HTR-8/SVneo (cell line): ENCODE measurements around the gene TBCEL.
A peak's percentile ranks its signal among the peaks of the same experiment; 100 is the strongest.

Source experiments
- DNase-seq: peaks from one replicate; pipeline ENCODE4 v3.0.0; 2011; ENCODE audit warnings: low spot score, mixed read lengths; ENCODE audit not compliant: insufficient read length
- FAIRE-seq: peaks from 2 replicates; lab custom pipeline; 2011; peaks lifted over from hg19 to GRCh38; lab: Jason Lieb, UNC

TBCEL gene

DNA sequence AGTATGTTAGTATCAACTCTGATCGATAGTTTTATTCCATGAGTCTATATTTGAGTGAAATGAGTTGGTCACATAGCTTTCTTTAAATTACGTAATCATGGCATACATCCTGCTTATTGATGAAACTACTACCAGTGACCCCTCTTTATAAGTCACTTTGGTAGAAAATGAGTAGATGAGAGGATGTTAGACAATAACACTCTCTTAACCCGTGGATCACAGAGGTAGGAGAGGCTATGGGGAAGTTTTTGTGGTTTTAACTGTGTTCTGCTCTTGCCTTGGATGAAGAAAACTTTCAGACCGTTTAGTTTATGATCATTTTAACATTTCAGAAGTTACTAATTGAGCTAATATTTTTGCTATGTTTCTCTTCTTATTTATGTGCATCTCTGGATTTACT is 34.0 kb downstream of the TBCEL start:
- no peak for DNase-seq
- FAIRE-seq, result no peak

DNA sequence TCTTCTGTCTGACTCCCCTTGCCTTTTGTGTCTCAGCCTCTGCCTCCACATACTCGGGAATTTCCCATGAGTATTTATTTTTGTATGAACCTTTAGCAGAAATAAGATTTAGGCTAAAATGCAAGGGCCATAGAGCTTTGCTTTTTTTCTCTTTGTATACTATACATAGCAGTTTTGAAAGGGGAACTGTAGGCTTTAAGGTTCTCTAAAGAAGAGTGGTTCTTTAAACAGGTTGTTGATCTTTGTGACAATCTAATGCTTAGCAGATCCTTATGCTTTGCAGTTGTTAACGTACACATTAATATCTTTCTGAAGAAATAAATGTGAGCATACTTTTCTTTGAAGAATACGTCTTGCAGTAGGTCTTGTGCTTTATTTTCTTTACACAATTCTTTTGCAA is 35.0 kb downstream of the TBCEL start:
- no peak for FAIRE-seq
- DNase-seq, result no peak

DNA sequence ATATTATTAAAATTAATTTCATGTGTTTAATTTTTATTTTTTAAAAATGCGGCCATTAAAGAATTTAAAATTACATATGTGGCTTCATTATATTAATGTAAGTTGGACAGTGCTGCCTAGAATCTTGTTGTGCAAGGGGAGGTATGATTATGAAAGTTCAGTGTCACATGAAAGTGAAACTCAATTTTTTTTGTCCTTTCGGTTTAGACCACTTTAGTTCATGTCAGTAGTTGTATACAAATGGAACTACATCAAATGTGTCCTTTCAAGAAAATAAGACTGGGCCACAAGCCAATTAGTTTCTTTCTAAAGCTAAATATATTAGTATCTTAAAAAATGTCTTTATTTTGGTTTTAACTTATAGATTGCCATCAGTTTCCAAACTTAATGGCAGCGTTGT is 35.7 kb downstream of the TBCEL start:
- FAIRE-seq, result no peak

DNA sequence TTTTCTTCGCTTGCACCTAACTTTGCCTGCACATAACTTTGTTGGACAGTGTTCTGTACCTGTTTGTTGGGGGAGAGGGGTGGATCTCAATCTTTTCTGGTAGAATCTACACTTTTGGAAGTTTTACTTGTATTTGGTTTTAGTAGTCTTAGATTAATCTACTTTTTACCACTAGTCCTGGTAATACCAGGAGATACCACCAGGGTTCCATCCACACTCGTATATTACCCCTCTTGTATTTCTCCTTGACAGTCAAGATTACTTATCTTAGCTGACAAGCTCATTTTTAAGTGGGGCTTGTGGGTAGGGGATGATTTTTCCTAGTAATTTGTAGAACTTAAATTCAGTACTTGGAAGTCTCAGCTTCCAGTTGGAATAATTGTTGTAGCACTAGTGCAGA is 39.8 kb downstream of the TBCEL start:
- no peak for FAIRE-seq
- DNase-seq, result no peak

More for the DNA sequence above, 35.7 kb downstream of the TBCEL start:
- DNase-seq, result no peak

DNA sequence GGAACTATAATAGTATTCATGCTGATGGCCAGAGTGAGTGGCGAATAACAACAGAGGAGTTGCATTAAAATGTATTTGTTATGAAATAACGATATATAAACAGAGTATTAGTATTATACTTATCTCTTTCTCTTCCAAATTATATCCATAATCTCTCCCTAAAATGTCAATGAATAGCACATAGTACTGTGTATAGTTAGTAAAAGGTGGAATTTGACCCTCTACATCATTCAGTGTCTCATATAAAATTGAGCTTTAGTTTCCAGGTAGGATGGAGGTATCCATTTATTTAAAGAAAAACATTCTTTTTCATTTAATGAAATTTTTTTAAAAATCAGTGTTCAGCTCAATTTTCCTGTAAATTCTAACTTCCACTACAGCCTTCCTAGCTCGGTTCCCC is 42.7 kb downstream of the TBCEL start:
- no peak for FAIRE-seq
- DNase-seq, result no peak

DNA sequence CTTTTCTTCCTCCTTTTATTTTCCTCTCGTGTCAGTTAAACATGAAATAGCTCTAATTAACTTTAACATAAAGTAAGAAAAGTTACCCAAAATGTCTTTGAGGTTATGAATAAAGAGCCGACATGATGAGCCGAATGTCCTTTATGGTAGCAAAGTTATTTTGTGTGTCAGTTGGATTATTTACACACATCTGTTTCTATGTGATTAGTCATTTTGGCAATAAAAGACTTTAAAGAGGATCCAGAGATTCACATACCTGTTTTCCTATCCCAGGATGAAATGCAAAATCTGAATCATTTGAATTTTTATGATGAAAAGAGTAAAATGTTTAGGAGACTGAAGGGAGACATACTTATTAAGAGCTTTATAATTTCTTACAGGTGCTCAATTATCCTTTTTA is 43.1 kb downstream of the TBCEL start:
- FAIRE-seq (no peak), DNase-seq (no peak)

DNA sequence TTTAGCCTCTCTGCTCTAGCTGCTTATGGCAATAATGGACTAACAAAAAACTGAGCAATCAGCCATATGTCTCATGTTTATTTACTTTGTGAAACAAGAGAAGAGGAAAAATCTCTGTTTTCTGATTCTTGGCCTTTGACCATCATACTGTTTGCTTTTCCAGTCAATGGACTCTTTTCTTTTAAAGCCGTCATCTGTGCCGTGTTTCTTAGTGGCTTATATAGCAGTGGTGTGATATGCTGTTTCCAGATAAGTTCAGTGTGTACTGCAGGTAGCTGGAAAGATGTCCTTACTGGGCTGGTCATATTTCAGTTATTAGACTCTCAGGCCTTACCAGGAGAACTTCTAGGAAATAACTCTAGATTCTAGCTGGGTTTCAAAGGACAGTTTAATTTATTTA is 43.6 kb downstream of the TBCEL start:
- FAIRE-seq (no peak), DNase-seq (no peak)

DNA sequence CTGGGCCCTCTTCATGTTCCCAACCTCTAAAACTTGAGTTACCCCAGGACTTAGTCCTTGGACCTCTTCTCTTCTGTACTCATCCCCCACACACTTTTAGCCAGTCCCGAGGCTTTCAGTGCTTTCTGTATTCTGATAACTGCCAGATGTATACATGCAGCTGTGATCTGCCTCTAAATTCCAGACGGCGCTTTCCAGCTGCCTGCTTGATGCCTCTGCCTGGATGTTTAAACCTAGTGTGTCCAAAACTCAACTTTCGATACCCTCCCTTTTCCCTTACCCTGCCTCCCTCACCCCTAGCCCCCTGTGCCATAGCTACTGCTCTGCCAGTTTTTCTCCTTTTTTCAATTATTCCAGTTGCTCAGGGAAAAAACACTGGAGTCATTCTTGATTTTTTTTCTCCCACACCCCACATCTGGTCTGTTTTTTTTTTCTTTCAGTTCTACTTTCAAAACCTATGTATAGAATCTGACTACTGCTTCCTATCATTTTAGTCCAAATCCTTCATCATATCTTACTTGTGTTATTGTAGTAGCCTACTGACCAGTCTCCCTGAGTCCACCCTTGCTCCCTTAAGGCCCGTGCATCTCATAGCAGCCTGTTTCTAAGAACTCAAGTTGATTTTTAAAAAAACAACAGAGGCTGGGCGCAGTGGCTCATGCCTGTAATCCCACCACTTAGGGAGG is 44.2 kb downstream of the TBCEL start:
- DNase-seq, result no peak
- FAIRE-seq, result no peak

DNA sequence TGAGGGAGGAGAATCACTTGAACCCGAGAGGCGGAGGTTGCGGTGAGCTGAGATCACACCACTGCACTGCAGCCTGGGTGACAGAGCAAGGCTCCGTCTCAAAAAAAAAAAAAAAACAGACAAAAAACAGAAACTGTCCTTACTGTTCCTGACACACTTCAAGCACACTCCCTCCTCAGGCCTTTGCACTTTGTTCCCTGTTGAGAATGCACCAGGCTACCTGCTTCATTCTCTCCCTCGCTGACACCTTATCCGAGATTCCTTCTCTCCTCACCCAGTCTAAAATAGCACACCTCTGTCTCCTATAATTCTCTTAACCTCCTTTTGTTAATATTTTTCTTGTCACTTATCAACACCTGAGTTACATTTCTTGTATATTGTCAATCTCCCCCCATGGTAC is 44.9 kb downstream of the TBCEL start:
- no peak for FAIRE-seq
- no peak for DNase-seq

DNA sequence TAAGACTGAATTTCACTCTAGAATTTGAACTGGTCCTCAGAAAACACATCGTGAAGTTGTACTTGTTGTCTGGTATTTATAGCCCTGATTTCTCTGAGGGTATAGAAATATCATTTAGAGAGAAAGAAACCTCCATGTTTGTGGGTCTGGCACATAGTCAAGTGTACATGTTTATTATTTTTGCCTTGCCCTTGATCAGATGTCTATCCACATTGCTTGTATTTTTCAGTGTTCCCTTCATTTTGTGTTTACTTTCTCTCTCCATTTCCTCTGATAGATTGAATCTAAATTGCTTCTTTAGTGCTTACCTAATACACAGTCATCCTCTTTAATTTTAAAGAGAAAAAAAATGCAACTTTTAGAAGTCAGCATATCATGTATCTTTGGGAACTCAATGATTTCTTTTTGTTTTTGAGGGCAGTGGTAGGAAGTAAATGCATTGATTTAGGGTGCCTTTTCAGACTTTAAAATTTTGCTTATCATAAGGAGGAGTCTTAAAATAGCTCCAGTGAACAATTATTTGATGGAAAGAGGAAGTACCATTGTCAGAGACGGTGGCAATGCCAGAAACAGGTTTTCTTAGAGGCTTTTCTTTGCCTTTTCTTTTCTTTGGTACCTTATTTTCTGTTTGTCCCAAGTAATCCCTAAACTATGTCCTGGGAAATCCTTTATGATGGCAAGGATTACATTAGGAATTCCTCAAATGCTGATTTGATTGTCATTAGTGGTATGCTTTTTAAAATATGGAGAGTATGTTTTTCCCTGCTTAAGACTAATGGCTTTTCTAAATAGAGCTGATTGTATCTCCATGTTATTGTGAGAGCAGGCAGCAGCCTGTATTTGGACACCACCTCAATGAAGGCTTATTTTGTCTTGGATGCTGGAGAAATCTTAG is 47.3 kb downstream of the TBCEL start:
- no peak for DNase-seq
- FAIRE-seq, result no peak

DNA sequence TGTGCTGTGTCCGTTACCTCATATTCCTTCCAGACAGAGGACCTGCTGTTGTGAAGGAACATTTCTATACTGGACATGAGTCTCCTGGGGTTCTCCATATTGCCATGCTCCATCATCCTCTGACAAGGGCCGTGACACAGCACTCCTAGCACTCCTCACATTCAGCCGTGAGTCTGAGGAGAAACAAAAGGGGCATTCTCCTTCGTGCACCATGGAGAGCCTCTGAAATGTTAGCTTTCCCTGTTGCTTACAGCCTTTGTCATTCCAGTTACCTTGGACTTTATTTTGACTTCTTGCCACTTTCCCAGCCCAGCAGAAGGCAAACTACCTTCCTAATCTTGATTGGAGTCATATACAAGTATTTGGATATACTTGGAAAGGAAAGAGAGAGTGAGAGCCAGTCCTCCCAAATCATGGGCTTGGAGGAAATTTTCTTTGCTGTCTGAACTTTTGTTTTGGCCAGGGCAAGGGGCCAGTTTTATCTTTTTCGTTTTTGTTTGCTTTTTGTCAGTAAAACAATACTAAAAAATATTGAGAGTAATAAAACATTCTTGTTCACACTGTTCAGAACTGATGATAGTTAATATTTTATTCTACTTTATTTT is 48.0 kb downstream of the TBCEL start:
- FAIRE-seq, result no peak
- no peak for DNase-seq

DNA sequence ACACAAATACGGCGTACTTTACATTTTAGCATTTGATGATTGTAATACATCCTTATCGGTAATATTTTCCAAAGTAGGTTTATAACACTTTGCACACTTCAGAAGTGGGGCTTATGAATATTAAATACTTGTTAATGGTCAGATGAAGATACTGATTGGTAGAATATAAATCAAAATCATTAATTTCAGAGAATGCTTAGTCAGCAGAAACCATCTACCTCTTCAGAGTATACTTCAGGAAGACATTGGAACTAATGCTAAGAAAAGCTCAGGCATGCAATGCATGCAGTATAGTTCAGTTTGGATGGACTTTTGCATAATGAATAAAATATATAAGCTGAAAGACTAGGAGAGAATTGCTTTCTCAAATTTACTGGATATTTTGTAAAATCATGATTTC is 57.4 kb downstream of the TBCEL start:
- no peak for FAIRE-seq
- DNase-seq, result no peak

DNA sequence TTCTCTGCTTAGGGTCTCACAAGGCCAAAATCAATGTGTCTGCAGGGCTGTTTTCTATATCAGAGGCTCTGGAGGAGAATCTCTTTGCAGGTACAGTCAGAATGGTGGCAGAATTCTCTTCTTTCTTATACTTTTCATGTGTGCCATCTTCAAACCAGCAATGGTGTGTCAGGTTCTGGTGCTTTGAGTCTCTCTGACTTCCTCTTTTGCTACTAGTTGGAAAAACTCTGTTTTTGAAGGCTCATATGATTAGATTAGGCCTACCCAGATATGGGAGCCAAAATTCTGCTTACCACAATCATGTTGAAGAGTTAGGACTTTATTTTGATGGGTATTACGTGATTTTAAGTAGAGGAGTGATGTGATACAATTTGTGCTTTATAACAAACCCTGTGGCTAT is 58.3 kb downstream of the TBCEL start:
- no peak for FAIRE-seq
- DNase-seq, result no peak

DNA sequence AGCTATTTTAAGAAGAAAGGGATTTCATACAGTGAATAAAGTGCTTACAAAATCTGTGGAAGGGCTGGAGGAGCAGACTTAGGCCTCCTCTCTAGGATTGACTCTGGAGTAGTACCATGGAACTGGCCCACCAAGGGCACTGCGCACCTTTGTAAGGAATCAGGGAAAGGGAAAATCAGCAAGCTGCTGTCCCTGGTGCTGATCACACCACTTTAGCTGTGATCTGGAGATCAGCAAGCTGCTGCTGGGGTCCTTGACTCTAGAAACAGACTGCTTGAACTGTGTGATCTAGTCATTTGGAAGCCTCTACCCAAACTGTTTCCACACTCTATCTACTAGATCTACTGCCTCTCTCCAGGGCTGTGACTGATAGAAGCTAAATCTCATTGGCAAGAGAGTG is 58.8 kb downstream of the TBCEL start:
- FAIRE-seq (no peak), DNase-seq (no peak)

DNA sequence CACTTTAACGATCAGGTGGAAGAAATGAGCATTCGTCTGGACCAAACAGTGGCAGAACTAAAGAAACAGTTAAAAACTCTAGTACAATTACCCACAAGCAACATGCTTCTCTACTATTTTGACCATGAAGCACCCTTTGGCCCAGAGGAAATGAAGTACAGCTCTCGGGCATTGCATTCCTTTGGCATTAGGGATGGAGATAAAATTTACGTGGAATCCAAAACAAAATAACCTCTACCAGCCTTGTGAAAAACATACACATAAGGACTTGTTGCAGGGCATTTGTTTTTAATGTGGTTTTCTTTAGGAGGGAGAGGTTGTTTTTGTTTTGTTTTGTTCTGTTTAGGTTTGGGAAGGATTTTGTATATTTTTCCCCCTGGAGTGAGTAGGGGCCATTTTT is 63.0 kb downstream of the TBCEL start:
- DNase-seq (no peak), FAIRE-seq (no peak)

DNA sequence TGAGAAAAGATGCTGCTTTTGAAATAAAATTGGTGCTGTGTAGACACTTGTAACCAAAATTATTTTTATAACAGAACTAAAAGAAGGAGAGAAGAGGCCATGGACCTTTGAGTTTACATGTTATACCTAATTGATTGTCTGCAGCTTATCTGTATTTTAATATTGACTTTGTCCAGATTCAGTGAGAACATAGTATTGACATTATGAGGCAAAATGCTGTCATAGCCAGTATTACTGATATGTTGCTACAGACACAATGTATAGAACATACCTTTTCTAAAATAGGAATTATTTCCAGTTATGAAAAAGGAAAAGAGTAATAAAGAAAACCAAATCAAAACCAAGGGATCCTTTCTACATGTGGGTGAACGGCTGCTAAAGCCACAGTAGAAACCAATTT is 65.7 kb downstream of the TBCEL start:
- FAIRE-seq, result no peak
- no peak for DNase-seq

DNA sequence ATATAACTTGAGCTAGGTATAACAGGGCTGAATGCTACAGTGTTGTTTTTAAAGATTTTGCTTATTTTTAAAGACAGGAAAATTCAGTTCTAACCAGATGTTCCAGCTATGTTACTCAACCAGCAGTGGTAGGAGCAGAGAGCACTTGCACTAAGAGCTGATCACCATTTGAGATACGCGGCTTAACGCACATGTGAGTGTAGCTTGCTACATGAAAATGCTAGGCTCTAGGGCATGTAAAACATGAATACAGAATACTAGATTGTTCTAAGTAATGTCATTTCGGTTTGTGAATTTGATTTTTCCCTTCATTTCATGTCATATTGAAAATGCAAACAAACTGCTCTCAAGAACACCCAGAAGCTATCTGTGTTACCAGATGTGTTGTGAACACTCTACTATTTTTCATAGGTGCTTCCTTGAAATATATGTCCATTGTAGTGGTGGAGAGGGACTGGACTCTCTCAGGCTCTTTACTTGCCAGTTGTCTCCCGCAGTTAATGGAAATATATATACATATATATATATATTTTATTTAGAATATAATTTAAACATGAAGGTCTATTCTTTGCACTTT is 66.3 kb downstream of the TBCEL start:
- FAIRE-seq, result no peak

DNA sequence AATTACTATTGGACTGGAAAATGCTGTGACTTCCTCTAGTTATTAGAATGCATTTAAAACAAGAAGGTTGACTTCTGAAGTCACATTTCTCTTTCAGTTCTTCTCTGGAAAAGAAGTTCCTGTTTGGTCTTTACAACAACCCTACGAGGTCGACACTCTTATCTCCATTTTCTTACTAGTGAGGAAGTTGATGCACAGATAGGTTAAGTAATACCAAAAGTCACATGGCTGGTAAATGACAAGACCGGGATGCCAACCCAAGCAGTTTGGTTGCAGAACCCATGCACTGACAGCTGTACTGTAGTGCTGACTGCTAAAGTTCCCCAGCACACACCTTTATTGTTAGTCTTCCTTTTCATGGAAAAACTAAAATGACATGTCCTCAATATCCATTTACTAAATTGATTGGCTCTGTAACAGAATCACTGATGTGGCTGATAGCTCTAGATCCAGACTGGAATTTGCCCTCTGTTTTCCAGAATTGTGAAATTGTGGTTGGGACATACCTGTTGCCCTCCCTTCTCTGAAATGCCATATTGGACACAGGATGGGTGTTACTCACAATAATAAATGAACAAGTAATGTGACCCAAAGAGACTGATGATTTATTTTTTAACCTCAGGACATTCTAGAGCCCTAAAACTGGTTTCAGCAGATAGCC is 67.7 kb downstream of the TBCEL start:
- no peak for DNase-seq
- FAIRE-seq, result no peak

More for the DNA sequence above, 66.3 kb downstream of the TBCEL start:
- no peak for DNase-seq

DNA sequence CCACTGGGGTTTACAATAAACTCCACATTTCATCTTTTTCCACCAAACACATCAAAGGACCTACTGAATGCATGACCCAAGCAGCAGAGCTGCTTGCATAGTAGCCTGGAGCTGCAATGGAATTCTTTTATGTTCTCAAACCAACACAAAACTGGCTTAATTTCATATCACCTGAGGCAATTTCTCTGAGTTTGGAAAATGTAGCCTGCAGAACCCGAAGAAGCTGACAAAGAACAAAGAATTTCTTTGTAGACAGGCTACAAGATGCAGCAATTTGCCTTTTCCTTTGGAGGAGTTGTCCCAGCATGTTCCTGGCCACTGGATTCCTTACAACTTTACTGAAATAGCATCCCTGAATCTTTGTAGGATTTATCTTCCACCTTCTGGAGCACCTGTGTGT is 71.7 kb downstream of the TBCEL start:
- no peak for DNase-seq
- FAIRE-seq, result no peak

DNA sequence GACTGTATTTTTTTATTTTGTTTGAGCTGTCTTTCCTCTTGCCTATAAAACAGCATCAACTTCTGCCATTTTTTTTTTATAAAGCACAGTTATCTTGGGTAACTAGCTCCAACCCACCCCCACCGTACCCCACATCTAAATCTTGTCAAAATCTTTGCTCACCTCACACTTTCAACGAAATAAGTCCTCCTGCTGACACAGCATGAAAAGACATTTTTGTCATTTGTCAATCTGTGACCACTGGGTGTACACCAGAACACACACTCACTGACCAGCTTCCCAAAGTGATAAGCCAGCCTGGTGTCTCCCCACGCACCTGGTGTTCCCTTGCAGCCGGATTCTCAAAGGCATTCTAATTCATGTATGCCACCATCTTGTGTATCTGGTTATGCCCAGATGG is 75.5 kb downstream of the TBCEL start:
- DNase-seq, result no peak
- peak; percentile 55 for FAIRE-seq
